Uterus (tissue), 2 donors: ENCODE measurements around the gene SERINC2.

ENCODE experiments used
- POLR2A ChIP-seq, 2 donors: fragments of 450-650 bp; IDR thresholded peaks; one replicate each; pipeline ENCODE4 v1.6.1; 2016; ENCODE audit warnings: antibody characterized with exemption in 2 of 2, mild to moderate bottlenecking in 1 of 2, moderate library complexity in 1 of 2
- TF ChIP-seq, protein P1 (sequence below), 4 experiments: fragments of 200-600 bp in 2 of 4; fragments of 450-650 bp in 2 of 4; sonication (generic) in 2 of 4; IDR thresholded peaks; one replicate each; pipeline ENCODE4 v1.5.1; 2016 to 2019; ENCODE audit warnings: antibody characterized with exemption in 4 of 4, mild to moderate bottlenecking in 2 of 4, moderate library complexity in 1 of 4

DNA sequence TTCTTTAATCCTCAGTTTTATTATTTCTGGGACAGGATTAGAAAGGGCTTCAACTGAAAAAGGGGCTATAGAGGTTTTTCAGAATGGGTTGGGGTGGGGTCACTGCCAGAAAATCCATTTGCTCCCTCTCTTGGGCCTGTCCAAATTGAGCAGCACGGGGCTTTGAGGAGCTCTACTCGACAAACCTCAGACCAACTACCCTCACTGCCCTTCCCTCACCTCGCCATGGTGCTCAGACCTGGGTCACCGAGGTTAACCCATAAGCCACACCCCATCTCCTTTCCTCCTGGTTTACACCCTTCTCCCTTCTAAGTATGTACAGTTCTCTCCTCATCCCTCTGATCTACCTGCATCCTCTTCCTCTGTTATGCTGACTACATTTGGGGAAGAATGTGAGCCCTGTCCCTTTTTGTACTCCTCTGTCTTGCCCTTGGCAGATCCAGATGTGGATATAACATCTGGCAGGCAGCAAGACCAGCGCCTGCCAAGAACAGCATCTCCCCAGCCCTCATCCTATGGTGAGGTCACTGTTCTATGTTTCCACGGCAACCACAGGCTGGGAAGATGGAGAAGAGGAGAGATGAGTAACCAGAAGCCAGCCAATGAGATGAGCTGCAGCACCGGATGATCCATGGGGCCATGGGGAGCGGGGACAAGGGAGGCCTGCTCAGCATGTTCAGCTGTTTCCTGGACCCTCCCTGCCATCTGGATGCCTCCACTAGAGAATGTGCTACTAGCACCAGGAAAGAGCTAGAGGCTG, 36.5 kb upstream of the SERINC2 start:
- TF ChIP-seq POLR2A (IDR thresholded peaks at IDR 0.05) = no peak
- TF ChIP-seq, protein P1, sequence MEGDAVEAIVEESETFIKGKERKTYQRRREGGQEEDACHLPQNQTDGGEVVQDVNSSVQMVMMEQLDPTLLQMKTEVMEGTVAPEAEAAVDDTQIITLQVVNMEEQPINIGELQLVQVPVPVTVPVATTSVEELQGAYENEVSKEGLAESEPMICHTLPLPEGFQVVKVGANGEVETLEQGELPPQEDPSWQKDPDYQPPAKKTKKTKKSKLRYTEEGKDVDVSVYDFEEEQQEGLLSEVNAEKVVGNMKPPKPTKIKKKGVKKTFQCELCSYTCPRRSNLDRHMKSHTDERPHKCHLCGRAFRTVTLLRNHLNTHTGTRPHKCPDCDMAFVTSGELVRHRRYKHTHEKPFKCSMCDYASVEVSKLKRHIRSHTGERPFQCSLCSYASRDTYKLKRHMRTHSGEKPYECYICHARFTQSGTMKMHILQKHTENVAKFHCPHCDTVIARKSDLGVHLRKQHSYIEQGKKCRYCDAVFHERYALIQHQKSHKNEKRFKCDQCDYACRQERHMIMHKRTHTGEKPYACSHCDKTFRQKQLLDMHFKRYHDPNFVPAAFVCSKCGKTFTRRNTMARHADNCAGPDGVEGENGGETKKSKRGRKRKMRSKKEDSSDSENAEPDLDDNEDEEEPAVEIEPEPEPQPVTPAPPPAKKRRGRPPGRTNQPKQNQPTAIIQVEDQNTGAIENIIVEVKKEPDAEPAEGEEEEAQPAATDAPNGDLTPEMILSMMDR (IDR thresholded peaks at IDR 0.05) = no peak
